Activated T-helper 1 cell treated with Interleukin-2 at 50 U/mL for 16 hours (primary cell): ENCODE data around the gene PDXP.
A peak's percentile ranks its signal among the peaks of the same experiment; 100 is the strongest.
"Not testable (repeated sequence)": the region's sequence is repeated elsewhere in the genome, so short reads cannot be mapped to it uniquely, and the experiment has no call there.

Source experiments
- DNase-seq: peaks from one replicate; pipeline ENCODE4 v3.0.0-alpha.2; 2020; ENCODE audit warnings: low read depth

Gene PDXP

DNA sequence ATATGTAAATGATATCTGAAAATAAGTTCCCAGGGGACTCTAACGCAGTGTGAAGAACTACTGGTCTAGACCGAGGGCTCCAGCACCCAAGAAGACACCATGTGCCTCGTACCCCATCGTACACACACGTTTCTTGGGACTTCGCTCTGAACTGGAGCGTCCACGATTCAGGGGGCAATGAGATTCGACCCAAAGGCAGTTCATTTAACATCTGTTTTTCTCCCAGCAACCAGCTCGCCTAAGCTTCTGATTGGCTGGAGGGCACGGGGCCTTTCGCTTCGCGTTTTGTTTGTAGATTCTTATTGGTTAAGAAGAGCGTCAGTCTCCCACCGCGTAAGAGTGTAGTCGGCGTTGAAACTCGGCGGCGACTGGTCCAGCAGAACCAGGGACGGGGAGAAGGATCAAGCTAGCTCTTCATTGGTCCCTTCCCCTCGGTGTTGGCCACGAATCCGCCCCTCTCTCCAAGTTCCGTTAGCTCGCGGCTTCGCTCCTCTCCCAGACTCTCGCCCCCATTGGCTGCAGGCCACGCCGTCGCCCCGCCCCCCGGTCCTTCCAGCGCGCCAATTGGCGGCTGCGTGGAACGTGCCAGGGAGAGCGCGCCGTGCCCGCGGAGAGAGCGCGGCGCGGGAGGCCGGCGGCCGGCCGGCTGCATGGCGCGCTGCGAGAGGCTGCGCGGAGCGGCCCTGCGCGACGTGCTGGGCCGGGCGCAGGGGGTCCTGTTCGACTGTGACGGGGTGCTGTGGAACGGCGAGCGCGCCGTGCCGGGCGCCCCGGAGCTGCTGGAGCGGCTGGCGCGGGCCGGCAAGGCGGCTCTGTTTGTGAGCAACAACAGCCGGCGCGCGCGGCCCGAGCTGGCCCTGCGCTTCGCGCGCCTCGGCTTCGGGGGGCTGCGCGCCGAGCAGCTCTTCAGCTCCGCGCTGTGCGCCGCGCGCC, at the start of gene PDXP:
Gene PDXP, plus strand, starts transcription at position 591 of the 933 bp plus-strand sequence. Its CDS starts 60 bp downstream, at position 651.
- DNase-seq: peak; percentile 97

DNA sequence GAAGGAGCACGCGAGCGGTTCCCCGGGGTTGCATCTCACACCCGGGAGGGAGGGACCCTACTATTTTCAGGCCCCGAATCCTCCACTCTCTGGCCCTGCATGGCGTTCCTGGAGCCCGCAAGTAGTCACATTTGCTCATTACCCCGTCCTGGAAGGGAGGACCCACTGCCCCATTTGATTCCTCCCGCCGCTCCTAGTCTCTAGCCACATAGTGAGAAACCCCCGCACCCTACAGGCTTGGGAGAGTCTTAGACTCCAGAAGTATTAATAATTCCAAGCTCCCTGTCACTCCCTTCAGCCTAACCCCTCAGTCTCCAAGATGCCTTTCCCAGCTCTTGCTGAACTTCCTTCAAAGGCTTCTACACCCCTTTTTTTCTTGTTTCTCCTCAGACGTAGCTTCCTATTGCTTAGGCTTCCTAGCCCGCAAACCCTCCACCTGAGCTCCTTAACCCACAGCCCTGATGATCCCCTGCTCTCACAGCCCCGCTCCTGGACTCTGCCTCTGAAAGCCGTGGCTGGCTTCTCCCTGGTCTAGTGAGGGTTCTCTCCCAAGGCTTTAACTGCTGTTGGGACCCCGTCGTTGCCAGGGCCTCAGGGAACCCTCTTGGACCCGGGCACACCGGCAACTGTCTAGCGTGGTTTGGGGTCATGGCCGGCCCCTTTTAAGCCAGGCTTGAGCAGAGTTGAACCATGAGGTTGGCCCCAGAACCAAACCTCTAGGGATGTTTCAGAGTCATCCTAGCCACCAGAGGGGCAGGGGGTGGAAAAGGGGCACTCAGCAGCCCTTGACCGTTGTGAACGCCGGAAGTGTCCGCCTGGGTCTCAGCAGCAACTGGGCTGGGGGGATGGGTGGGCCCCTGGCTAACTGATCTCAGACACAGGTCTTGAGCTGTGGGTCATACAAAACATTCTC, 49.0 kb upstream of the PDXP start:
- DNase-seq: no peak

DNA sequence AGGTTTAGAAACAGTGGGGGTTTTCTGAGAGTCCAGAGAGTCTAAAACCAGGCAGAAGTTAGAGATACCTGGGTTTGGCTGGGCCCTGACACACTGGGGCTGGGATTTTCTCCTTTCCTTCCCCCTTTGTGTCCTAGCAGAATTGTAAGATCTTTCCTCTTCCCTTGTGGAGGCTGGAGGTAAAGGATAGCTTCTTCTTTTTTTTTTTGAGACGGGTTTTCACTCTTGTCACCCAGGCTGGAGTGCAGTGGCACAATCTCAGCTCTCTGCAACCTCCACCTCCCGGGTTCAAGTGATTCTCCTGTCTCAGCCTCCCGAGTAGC, 48.4 kb upstream of the PDXP start:
- DNase-seq: not testable (repeated sequence)

DNA sequence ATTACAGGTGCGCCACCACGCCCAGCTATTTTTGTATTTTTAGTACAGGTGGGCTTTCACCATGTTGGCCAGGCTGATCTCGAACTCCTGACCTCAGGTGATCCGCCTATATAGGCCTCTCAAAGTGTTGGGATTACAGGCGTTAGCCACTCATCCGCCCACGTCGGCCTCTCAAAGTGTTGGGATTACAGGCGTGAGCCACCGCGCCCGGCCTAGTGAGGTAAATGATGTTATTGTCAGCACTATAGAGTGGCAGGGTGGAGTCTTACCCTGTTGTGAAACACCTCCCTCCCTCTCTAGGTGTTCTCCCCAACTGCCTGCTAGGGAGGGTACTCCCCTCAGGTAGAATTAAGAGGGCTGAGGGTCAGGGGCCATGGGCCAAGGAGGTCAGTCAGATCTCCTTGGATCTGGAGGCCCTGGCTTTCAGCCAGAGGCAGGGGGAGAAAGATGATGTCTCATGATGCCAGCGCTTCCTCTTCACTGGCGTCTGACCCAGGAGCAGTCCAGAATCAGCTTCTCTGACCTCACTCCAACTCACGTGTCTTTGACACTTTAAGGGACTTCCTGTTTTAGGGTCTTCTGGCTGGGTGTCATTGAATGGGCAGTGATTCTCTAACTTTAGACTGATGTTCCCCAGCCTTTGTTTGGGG, 47.9 kb upstream of the PDXP start:
- DNase-seq: no peak

- DNase-seq: no peak
Observed at GRCh38 chr22:37611207-37611606, 47.3 kb upstream of the PDXP start.

DNA sequence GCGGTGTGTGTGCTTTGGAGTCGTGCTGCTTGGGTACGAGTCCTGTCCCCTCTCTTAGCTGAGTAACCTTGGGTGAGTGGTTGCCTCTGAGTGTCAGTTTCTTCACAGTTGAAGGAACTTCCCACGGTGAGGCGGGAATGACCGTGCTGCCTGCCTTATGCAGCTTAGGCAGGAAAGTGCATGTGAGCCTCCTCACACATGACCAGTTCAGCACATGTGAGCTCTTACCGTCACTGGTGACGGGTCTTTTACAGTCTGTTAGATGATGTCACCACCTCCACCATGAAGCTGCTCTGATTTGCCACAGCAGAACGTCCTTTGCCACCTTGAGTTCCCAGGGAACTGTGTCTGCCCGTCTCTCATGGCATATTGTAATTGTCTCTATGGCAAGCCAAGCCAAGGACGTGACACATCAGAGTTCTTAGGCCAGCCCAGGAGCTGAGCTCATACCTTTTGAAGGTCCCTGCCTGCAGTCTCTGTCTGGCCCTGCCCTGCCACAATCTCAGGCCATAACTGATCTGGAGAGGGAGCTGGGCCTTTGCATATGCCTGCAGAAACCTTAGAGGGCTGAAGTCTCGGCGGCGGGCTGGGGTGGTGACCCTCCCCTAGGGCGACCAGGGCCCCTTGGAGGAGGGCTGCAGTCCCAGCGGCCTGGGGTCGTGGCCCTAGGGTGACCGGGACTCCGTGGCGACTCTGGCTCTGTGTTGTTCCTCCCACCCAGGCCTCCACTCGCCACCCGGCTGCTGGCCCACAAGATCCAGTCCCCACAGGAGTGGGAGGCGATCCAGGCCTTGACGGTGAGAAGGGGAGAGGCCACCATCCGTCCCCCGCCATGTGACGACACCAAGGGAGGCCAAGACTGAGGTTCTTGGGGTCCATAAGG, 42.1 kb upstream of the PDXP start:
- no peak for DNase-seq

DNA sequence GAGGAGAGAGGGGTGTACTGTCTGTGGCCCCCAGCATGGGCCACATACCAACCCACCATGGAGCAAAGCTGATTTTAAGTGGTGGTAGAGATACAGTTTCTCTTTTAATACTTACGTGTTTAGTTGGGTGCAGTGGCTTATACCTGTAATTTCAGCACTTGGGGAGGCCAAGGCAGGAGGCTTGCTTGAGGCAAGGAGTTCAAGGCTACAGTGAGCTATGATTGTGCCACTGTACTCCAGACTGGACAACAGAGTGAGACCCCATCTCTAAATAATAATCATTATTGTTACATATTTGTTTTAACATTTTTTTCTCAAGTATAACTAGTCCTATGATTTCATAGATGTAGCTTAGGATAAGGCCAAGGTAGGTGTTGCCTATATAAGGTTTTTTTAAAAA, 41.1 kb upstream of the PDXP start:
- DNase-seq: no peak

DNA sequence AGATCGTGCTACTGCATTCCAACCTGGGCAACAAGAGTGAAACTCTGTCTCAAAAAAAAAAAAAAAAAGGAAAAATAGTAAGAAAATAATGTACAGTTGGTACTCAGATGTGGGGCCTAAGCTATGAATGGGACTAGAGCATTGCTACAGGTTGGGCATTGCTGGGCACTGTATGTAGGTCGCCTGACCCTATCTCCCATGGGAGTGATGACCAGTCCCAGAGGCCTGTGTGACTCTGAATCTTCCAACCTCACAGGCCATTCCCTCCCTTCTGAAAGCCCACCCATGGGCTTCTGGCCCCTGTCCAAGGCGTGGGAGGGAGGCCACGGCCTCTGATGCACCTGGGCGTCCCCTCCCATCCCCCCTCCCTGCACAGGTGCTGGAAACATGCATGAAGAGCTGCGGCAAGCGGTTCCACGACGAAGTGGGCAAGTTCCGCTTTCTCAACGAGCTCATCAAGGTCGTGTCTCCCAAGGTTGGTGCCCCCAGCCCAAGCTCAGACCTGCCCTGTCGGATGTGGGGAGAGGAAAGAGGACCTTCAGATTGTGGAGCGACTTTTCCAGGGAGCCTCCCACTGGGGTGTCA, 40.4 kb upstream of the PDXP start:
- DNase-seq: no peak

- DNase-seq: no peak
Observed at GRCh38 chr22:37618674-37619073, 39.8 kb upstream of the PDXP start.

DNA sequence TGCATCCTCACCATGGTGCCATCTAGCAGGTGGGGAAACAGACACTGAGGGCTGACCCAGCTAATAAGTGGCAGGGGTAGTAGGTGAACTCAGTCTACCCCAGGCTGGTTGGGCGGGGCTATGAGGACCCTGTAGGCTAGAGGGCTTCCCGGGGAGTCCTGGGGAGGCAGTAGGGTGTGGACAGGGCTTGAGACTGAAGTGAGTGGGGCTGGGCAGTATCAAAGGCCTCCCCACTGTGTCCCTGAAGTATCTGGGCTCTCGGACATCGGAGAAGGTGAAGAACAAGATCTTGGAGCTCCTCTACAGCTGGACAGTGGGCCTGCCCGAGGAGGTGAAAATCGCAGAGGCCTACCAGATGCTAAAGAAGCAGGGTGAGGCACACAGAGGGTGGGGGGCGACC, 38.5 kb upstream of the PDXP start:
- no peak for DNase-seq

- DNase-seq: no peak
Observed at GRCh38 chr22:37621352-37621860, 37.1 kb upstream of the PDXP start.

- peak; percentile 61 for DNase-seq
Observed at GRCh38 chr22:37623075-37624016, 35.2 kb upstream of the PDXP start.

- DNase-seq: no peak
Observed at GRCh38 chr22:37624017-37624365, 34.5 kb upstream of the PDXP start.

DNA sequence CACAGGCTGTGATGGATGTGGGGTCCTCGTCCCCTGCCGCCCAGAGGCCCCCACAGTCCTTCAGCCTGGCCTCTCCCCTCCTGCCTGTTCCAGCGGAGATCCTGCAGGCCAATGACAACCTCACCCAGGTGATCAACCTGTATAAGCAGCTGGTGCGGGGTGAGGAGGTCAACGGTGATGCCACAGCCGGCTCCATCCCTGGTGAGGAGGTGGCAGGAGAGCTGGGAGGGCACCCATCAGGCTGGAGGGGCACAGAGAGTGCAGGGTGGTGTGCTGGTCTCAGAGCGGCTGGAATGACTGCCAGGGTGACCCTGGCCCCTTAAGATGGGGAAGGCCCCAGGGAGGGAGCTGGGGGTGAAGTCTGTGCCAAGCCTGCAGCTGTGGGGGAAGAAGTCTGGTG, 33.6 kb upstream of the PDXP start:
- DNase-seq: no peak

GRCh38 chr22:37625737-37626136, 32.8 kb upstream of the PDXP start:
- DNase-seq: no peak

GRCh38 chr22:37626144-37626543, 32.4 kb upstream of the PDXP start:
- no peak for DNase-seq

- no peak for DNase-seq
Observed at GRCh38 chr22:37626556-37627075, 31.9 kb upstream of the PDXP start.

- DNase-seq: no peak
Observed at GRCh38 chr22:37627121-37627520, 31.4 kb upstream of the PDXP start.

DNA sequence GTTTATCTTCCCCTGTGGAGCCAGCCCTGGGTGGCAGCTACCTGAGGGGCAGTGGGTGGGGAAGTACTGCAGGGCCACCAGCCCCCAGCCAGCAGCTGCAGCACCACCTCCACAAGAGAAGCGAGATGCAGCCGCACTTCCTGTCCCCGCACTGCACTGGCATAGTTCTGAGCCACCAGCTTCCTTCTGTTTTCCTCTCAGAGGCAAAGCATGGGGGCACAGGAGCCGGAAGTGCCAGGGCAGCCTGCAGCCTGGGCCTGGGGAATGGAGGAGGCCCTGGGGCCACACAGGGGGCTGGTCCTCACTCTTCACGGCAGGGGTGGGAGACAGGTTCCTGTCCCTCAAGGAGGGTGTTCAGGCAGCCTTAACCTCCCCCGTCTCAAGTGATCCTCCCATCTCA, 31.0 kb upstream of the PDXP start:
- peak; percentile 46 for DNase-seq

GRCh38 chr22:37628830-37629229, 29.7 kb upstream of the PDXP start:
- no peak for DNase-seq
